Effector memory CD4-positive, alpha-beta T cell (primary cell): ENCODE measurements around the gene POLA2.

Source experiments
- DNase-seq, 3 donors: peaks; one replicate each; pipeline ENCODE4 v3.0.0-alpha.2; 2020
- H3K27ac ChIP-seq: 2 replicates; pipeline ENCODE4 v1.7.0; 2013; ENCODE audit warnings: mild to moderate bottlenecking, low read length, moderate library complexity; ENCODE audit not compliant: insufficient read depth, poor library complexity, severe bottlenecking
- H3K27me3 ChIP-seq: replicated peaks from 2 replicates; pipeline ENCODE4 v1.7.0; 2013; ENCODE audit warnings: mild to moderate bottlenecking, low read length; ENCODE audit not compliant: insufficient read depth, control insufficient read depth, poor library complexity, severe bottlenecking
- H3K36me3 ChIP-seq: 2 replicates; pipeline ENCODE4 v1.7.0; 2013; ENCODE audit warnings: mild to moderate bottlenecking, low read length, moderate library complexity; ENCODE audit not compliant: control insufficient read depth, insufficient read depth
- H3K4me1 ChIP-seq: 2 replicates; pipeline ENCODE4 v1.7.0; 2013; ENCODE audit warnings: low read length, mild to moderate bottlenecking; ENCODE audit not compliant: control insufficient read depth, insufficient read depth, poor library complexity, severe bottlenecking
- H3K4me3 ChIP-seq: 2 replicates; pipeline ENCODE4 v1.7.0; 2013; ENCODE audit warnings: low read length, low read depth, mild to moderate bottlenecking; ENCODE audit not compliant: insufficient read depth, poor library complexity, severe bottlenecking
- H3K9me3 ChIP-seq: 2 replicates; pipeline ENCODE4 v1.7.0; 2013; ENCODE audit warnings: mild to moderate bottlenecking, low read length, moderate library complexity; ENCODE audit not compliant: control insufficient read depth

POLA2 gene

GRCh38 chr11:65279741-65280440, 18.1 kb downstream of the POLA2 start:
- H3K27ac ChIP-seq = peak overlapping the region; percentile 49
- peaks cover 36% of the 10 kb centered on the region for H3K36me3 ChIP-seq
- H3K9me3 ChIP-seq = no peaks in the 10 kb centered on the region
- DNase-seq = peak; percentile 10 to 34 (median 34)
- H3K4me3 ChIP-seq = no peak overlapping the region
- H3K27me3 ChIP-seq = no peaks in the 10 kb centered on the region
- no peaks in the 10 kb centered on the region for H3K4me1 ChIP-seq

DNA sequence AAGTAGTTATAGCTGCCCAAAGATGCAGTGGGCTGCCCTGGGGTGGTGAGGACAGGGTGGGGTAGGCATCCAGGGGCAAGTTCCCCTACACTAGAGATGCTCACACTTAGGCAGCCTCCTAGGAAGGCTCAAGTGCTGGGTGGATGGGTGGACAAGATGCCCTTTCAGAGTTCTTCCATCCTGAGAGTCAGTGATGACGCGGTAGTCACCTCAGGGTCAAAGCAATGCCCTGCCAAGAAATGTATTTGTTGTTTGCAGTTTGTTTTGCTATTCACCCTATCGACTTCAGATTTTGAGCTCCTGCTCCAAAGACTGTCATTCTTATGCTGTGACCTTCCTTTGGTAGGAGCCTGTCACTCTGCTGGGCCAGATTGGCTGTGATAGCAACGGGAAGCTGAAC, 18.9 kb downstream of the POLA2 start:
- DNase-seq = no peak
- Histone ChIP-seq H3K4me1 (no peaks in the 10 kb centered on the region), H3K27ac (no peak overlapping the region), H3K27me3 (no peaks in the 10 kb centered on the region), H3K4me3 (no peak overlapping the region), H3K9me3 (no peaks in the 10 kb centered on the region), H3K36me3 (peaks cover 36% of the 10 kb centered on the region)

DNA sequence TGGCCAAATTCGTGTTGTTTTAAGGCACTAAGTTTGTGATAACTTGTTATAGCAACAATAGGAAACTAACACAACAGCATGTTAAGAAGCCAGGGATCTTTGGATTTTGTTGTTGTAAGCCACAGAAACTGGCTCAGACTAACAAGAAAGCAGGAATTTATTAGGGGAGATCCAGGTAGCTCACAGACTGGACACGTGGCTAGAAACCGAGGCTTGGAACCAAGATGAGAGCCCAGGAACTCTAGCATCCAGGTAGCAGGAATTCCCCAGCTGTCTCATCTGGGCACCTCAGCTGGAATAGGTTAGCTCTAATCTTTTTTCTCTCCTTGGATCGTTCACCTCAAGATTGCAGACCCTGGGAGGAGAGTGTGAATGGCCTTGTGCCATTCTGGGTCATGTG, 24.9 kb downstream of the POLA2 start:
- Histone ChIP-seq H3K9me3 (no peaks in the 10 kb centered on the region), H3K36me3 (peaks cover 44% of the 10 kb centered on the region), H3K27ac (no peak overlapping the region), H3K4me3 (no peak overlapping the region), H3K4me1 (no peaks in the 10 kb centered on the region), H3K27me3 (no peaks in the 10 kb centered on the region)
- no peak for DNase-seq

DNA sequence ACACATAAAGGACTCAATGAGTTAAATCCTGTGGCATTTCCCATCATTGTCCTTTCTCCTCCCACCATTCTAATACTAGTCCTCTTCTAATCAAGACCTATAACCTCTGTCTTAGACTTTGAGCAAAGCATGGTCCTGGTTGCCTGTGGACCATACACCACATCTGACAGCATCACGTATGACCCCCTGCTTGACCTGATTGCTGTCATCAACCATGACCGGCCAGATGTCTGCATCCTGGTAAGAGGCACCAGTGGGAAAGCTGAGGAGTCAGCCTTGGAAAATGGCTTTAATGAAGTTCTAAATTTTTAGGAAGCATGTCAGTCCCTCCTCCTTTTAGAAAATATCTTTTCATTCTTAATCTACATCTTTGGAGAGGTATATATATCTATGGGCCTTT, 25.8 kb downstream of the POLA2 start:
- Histone ChIP-seq H3K27me3 (no peaks in the 10 kb centered on the region), H3K4me3 (no peak overlapping the region), H3K36me3 (peaks cover 40% of the 10 kb centered on the region), H3K9me3 (no peaks in the 10 kb centered on the region), H3K27ac (no peak overlapping the region), H3K4me1 (no peaks in the 10 kb centered on the region)
- no peak for DNase-seq

GRCh38 chr11:65288706-65289536, 27.2 kb downstream of the POLA2 start:
- H3K9me3 ChIP-seq = no peaks in the 10 kb centered on the region
- no peaks in the 10 kb centered on the region for H3K27me3 ChIP-seq
- peaks cover 49% of the 10 kb centered on the region for H3K36me3 ChIP-seq
- H3K27ac ChIP-seq = no peak overlapping the region
- DNase-seq = no peak
- H3K4me1 ChIP-seq = no peaks in the 10 kb centered on the region
- no peak overlapping the region for H3K4me3 ChIP-seq

GRCh38 chr11:65290448-65291165, 28.8 kb downstream of the POLA2 start:
- Histone ChIP-seq H3K27ac (no peak overlapping the region), H3K4me1 (no peaks in the 10 kb centered on the region), H3K36me3 (peaks cover 66% of the 10 kb centered on the region), H3K4me3 (no peak overlapping the region), H3K9me3 (no peaks in the 10 kb centered on the region), H3K27me3 (no peaks in the 10 kb centered on the region)
- DNase-seq = no peak

DNA sequence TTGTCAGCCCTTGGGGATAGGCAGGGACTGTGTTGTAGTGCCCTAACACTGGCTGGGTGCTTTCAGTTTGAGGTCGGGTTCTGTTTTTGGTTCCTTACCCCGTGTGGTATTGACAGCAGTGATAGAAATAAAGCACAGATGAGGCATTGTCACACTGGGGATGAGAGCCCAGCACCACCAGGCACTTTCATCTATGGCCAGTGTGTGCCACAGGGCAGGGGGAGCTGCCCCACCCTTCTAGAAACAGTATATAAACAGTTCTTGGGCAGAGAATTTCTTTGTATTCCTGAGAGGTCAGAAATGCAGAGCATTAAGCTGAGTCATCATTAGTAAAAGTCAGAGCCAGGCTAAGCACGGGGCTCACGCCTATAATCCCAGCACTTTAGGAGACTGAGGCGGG, 29.9 kb downstream of the POLA2 start:
- no peaks in the 10 kb centered on the region for H3K9me3 ChIP-seq
- H3K4me1 ChIP-seq = no peaks in the 10 kb centered on the region
- H3K4me3 ChIP-seq = no peak overlapping the region
- peaks cover 75% of the 10 kb centered on the region for H3K36me3 ChIP-seq
- no peaks in the 10 kb centered on the region for H3K27me3 ChIP-seq
- DNase-seq = no peak
- H3K27ac ChIP-seq = no peak overlapping the region

DNA sequence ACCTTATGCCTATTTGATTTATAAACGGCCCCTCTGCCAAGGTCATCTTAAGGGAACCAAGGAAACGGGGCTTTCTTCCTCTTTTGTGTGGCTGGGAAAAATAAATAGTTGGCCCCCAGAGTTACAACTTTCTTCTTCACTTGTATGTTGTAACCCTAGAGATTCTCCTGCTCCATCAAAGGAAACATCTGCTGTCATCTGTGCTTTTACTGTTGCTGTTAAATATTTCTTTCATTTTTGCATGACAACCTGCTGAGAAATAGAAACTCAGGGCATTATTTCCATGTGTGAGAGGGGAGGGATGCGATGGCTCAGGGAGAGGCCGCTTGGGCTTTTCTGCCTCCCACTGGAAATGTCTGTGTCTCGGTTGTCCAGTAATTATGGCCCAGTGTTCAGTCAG, 31.1 kb downstream of the POLA2 start:
- Histone ChIP-seq H3K4me3 (no peak overlapping the region), H3K36me3 (peaks cover 74% of the 10 kb centered on the region), H3K27ac (no peak overlapping the region), H3K27me3 (no peaks in the 10 kb centered on the region), H3K9me3 (no peaks in the 10 kb centered on the region), H3K4me1 (no peaks in the 10 kb centered on the region)
- DNase-seq = no peak

- no peak for DNase-seq
- Histone ChIP-seq H3K9me3 (no peaks in the 10 kb centered on the region), H3K27me3 (no peaks in the 10 kb centered on the region), H3K36me3 (peaks cover 68% of the 10 kb centered on the region), H3K4me1 (no peaks in the 10 kb centered on the region), H3K4me3 (no peak overlapping the region), H3K27ac (no peak overlapping the region)
These were observed 32.2 kb downstream of the POLA2 start for GRCh38 chr11:65293909-65294381.

- Histone ChIP-seq H3K27me3 (no peaks in the 10 kb centered on the region), H3K4me3 (no peak overlapping the region), H3K36me3 (peaks cover 59% of the 10 kb centered on the region), H3K27ac (no peak overlapping the region), H3K4me1 (no peaks in the 10 kb centered on the region), H3K9me3 (no peaks in the 10 kb centered on the region)
- no peak for DNase-seq
These were observed 33.2 kb downstream of the POLA2 start for GRCh38 chr11:65295001-65295400.
